ENCODE data around the gene TADA2B. TPM values are rescaled to one million over a fixed set of nuclear protein-coding genes. Genes with fewer than 3 reads are reported as not detected.

The TADA2B gene
- total and polyA plus RNA-seq, 2 of the 4 experiments (the other 2 are of a cell fraction): 6.1 to 8.6 TPM

DNA sequence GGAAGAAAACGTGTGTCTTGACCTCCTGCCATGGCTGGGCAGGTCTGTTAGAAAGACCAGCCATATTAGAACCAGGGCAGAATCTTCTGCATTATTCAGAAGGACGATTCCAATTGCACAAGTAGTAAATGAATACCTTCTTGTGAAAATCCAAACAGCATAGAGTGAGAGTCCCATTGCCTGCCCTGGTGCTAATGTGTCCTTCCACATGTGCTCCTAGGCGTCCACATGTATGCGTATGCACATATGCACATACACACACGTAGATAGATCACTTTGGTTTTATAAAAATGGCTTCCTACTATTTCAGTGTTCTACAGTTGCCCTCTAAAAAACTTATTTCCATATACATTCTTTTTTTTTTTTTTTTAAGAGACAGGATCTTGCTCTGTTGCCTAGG, 34.9 kb downstream of the TADA2B start:
- Histone ChIP-seq H4K91ac (ENCODE audit: insufficient read depth, low read depth, low read length) (no peak overlapping the region), H3K4ac (ENCODE audit: low read depth, low read length) (no peak overlapping the region), H3K4me2 (ENCODE audit: low read depth, low read length) (no peak overlapping the region), H2AFZ (replicated peaks; ENCODE audit: low read length, poor library complexity) (no peak overlapping the region), H3K4me1 (ENCODE audit: control insufficient read depth, insufficient read depth, low read length) (0 out of 2 replicates have a peak, but pooled peaks cover 2% of the 10 kb centered on the region), H3K36me3 (ENCODE audit: control insufficient read depth, insufficient read depth, low read length) (no peaks in the 10 kb centered on the region), H3K56ac (ENCODE audit: extremely low read depth, insufficient read depth, low read length) (no peak overlapping the region), H2BK15ac (ENCODE audit: low read depth, low read length) (no peak overlapping the region), H4K20me1 (ENCODE audit: insufficient read depth, low read length) (no peaks in the 10 kb centered on the region), H3K9me3 (ENCODE audit: control insufficient read depth, insufficient read depth, low read length) (no peaks in the 10 kb centered on the region), H2BK20ac (ENCODE audit: low read depth, low read length) (no peak overlapping the region), H2BK120ac (ENCODE audit: low read depth, low read length) (no peak overlapping the region), H3K23ac (ENCODE audit: low read depth, low read length) (no peak overlapping the region), H2AK9ac (replicated peaks; ENCODE audit: low read depth, low read length, poor library complexity) (no peak overlapping the region), H3K9me1 (ENCODE audit: insufficient read depth, low read length) (no peaks in the 10 kb centered on the region), H3K27me3 (ENCODE audit: control insufficient read depth, insufficient read depth, low read length) (peaks cover 16% of the 10 kb centered on the region), H3K14ac (replicated peaks; ENCODE audit: low read depth, low read length) (no peak overlapping the region), H3K27ac (ENCODE audit: insufficient read depth, low read length) (no peak overlapping the region), H2BK5ac (ENCODE audit: low read depth, low read length, poor library complexity, severe bottlenecking) (no peak overlapping the region), H3K4me3 (ENCODE audit: insufficient read depth, low read depth, low read length) (no peak overlapping the region), H4K8ac (ENCODE audit: low read depth in 2 of 2, low read length in 2 of 2) (no peak overlapping the region), H3K9ac (ENCODE audit: low read depth, low read length) (no peak overlapping the region), H3K18ac (ENCODE audit: low read depth, low read length) (no peak overlapping the region), H4K5ac (ENCODE audit: low read depth, low read length) (no peak overlapping the region), H2AK5ac (ENCODE audit: low read depth, low read length) (no peak overlapping the region), H3K79me1 (ENCODE audit: low read depth in 1 of 2, low read length in 2 of 2) (no peaks in the 10 kb centered on the region)
- no peak for TF ChIP-seq MXI1 (IDR thresholded peaks at IDR 0.05; ENCODE audit: borderline replicate concordance, low read depth, low read length)
- TF ChIP-seq FOS (IDR thresholded peaks at IDR 0.05; ENCODE audit: low read depth, low read length): no peak
- TF ChIP-seq, protein P1, sequence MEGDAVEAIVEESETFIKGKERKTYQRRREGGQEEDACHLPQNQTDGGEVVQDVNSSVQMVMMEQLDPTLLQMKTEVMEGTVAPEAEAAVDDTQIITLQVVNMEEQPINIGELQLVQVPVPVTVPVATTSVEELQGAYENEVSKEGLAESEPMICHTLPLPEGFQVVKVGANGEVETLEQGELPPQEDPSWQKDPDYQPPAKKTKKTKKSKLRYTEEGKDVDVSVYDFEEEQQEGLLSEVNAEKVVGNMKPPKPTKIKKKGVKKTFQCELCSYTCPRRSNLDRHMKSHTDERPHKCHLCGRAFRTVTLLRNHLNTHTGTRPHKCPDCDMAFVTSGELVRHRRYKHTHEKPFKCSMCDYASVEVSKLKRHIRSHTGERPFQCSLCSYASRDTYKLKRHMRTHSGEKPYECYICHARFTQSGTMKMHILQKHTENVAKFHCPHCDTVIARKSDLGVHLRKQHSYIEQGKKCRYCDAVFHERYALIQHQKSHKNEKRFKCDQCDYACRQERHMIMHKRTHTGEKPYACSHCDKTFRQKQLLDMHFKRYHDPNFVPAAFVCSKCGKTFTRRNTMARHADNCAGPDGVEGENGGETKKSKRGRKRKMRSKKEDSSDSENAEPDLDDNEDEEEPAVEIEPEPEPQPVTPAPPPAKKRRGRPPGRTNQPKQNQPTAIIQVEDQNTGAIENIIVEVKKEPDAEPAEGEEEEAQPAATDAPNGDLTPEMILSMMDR (conservative IDR thresholded peaks at IDR 0.05; ENCODE audit: low read depth, low read length): no peak
- TF ChIP-seq, protein P2, sequence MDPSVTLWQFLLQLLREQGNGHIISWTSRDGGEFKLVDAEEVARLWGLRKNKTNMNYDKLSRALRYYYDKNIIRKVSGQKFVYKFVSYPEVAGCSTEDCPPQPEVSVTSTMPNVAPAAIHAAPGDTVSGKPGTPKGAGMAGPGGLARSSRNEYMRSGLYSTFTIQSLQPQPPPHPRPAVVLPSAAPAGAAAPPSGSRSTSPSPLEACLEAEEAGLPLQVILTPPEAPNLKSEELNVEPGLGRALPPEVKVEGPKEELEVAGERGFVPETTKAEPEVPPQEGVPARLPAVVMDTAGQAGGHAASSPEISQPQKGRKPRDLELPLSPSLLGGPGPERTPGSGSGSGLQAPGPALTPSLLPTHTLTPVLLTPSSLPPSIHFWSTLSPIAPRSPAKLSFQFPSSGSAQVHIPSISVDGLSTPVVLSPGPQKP (IDR thresholded peaks at IDR 0.05; ENCODE audit: borderline replicate concordance, low read depth, low read length): no peak
- no peak for TF ChIP-seq SMC3 (IDR thresholded peaks at IDR 0.05; ENCODE audit: low read depth, low read length)
- no peak for TF ChIP-seq RAD21 (IDR thresholded peaks at IDR 0.05; ENCODE audit: low read length)
- no peak for TF ChIP-seq CEBPB (IDR thresholded peaks at IDR 0.05; ENCODE audit: low read depth, low read length)
- no peak for TF ChIP-seq POLR2A (IDR thresholded peaks at IDR 0.05; ENCODE audit: low read depth, low read length)
- TF ChIP-seq BHLHE40 (IDR thresholded peaks at IDR 0.05; ENCODE audit: low read depth, low read length): no peak
- TF ChIP-seq RCOR1 (IDR thresholded peaks at IDR 0.05; ENCODE audit: insufficient replicate concordance, low read length): no peak
- TF ChIP-seq NFE2L2 (IDR thresholded peaks at IDR 0.05; ENCODE audit: low read depth, low read length): no peak
- no peak for TF ChIP-seq MAZ (IDR thresholded peaks at IDR 0.05; ENCODE audit: borderline replicate concordance, low read depth, low read length)
- TF ChIP-seq CHD1 (IDR thresholded peaks at IDR 0.05; ENCODE audit: low read depth, low read length): no peak
- TF ChIP-seq, protein P3, sequence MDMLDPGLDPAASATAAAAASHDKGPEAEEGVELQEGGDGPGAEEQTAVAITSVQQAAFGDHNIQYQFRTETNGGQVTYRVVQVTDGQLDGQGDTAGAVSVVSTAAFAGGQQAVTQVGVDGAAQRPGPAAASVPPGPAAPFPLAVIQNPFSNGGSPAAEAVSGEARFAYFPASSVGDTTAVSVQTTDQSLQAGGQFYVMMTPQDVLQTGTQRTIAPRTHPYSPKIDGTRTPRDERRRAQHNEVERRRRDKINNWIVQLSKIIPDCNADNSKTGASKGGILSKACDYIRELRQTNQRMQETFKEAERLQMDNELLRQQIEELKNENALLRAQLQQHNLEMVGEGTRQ (IDR thresholded peaks at IDR 0.05; ENCODE audit: low read depth, low read length): no peak
- TF ChIP-seq RFX5 (IDR thresholded peaks at IDR 0.05; ENCODE audit: low read depth, low read length): no peak
- ChIA-PET POLR2A (ENCODE audit: unreplicated experiment) (no interaction called here), CTCF (no interaction called here)
- BruUV-seq (replicated peaks): no TSS peak
- 80% methylated on average over 1 of the region's 5 CpGs; no CpG with 5 or more reads in 1 of the 2 experiments for WGBS, 2 experiments (ENCODE audit: extremely low coverage in 2 of 2, insufficient read length in 1 of 2)
- intact Hi-C loops (cut with micrococcal nuclease) (no loop called here), in situ Hi-C loops (cut with MboI; ENCODE audit: low sequenced_read_pairs) (no loop called here), dilution Hi-C loops (cut with HindIII; ENCODE audit: low sequenced_read_pairs, unreplicated experiment) (no loop called here)
- no peak for ATAC-seq (ENCODE audit: low read depth)
- DNase-seq: no peak

Measured in IMR-90 (cell line).